Esophagus (tissue), 2 donors: ENCODE results near the gene LRMDA. TPM values are rescaled to one million over a fixed set of nuclear protein-coding genes. Genes with fewer than 3 reads are reported as not detected.
A peak's percentile ranks its signal among the peaks of the same experiment; 100 is the strongest.

ENCODE experiments used
- H3K27ac ChIP-seq, 2 donors: one replicate each; pipeline ENCODE4 v1.5.1; 2013; ENCODE audit warnings: low read depth in 2 of 2, mild to moderate bottlenecking in 2 of 2, inconsistent platforms in 1 of 2, low read length in 1 of 2, moderate library complexity in 1 of 2
- H3K27me3 ChIP-seq, 2 donors: one replicate each; pipeline ENCODE4 v1.6.1; 2013; ENCODE audit warnings: low read length in 2 of 2, control low read depth in 1 of 2, mild to moderate bottlenecking in 1 of 2; ENCODE audit not compliant: insufficient read depth in 2 of 2, control insufficient read depth in 1 of 2
- H3K36me3 ChIP-seq, 2 donors: one replicate each; pipeline ENCODE4 v1.6.1; 2013; ENCODE audit warnings: low read length in 1 of 2; ENCODE audit not compliant: control insufficient read depth in 2 of 2, insufficient read depth in 2 of 2
- H3K4me1 ChIP-seq, 2 donors: one replicate each; pipeline ENCODE4 v1.6.1; 2013; ENCODE audit warnings: low read length in 1 of 2; ENCODE audit not compliant: control insufficient read depth in 2 of 2, insufficient read depth in 2 of 2
- H3K4me3 ChIP-seq, 2 donors: one replicate each; pipeline ENCODE4 v1.5.1; 2013; ENCODE audit warnings: low read length in 2 of 2, mild to moderate bottlenecking in 2 of 2, low read depth in 1 of 2, moderate library complexity in 1 of 2
- H3K9me3 ChIP-seq, 2 donors: one replicate each; pipeline ENCODE4 v1.6.1; 2013; ENCODE audit warnings: mild to moderate bottlenecking in 2 of 2, low read depth in 1 of 2, low read length in 1 of 2, moderate library complexity in 1 of 2; ENCODE audit not compliant: control insufficient read depth in 2 of 2, insufficient read depth in 1 of 2
- WGBS, 2 donors: extraction: QIAGEN DNeasy Blood & Tissue Kit; methylation state at CpG; one replicate each; pipeline ENCODE4 v1.1.7; 2013; 5-methylcytosine and 5-hydroxymethylcytosine counted together
- polyA plus RNA-seq, 2 donors: library from polyadenylated mRNA; stranded (reverse); fragments of 200-250 nt; gene quantifications; one replicate each; pipeline ENCODE4 v1.2.3, GENCODE V29; 2013
- donor health status: healthy with polysubstance abuse.
- donor health status: Bipolar disorder and iron deficiency.

LRMDA gene
- polyA plus RNA-seq, 2 donors = 1.8 to 4.0 TPM

DNA sequence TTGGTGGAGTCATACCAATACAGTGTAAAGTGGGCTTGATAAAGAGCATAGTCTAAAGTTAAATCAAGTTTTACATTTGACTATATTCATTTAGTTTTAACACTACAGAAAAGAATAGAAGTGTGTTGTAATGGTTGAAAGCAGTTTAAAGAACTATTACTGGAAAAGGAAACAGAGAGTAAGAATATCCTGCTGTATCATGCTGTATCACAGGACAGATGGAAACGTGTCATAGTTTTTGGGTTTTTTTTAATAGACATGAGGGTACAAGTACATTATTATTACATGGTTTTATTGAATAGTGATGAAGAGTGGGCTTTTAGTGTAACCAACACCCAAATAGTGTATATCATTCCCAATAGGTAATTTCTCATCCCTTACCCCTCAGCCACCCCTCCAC lies 944.3 kb downstream of the LRMDA start:
- H3K4me1 ChIP-seq = no peaks in the 10 kb centered on the region
- H3K9me3 ChIP-seq = no peaks in the 10 kb centered on the region
- H3K36me3 ChIP-seq = no peaks in the 10 kb centered on the region
- H3K4me3 ChIP-seq = no peak overlapping the region
- no peak overlapping the region for H3K27ac ChIP-seq
- 73 to 82% methylated on average over 1 of the region's 1 CpG for WGBS, 2 donors
- H3K27me3 ChIP-seq = no peaks in the 10 kb centered on the region

DNA sequence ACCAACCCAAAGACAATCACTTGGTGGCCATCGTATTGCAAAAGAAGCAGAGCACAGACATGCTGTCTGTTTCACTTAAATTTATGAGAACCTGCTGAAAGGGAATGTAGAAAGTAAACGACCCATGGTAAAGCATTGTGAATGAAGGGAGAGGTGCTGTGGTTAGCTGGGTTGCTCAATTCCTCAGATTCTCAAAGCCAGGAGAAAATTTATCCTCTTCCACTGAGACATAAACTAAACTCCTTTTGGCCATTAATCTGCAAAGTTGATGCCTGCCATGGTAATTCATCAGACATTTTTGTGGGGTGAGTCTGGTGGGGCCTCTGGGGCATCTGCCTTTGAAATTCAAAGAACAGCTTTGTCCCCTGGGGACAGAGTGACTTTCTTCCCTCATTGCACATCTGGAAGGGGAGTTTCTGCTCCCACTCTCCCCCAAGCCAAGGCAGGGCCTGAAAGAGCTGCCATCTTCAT lies 951.0 kb downstream of the LRMDA start:
- WGBS, 2 donors = 51 to 54% methylated on average over 2 of the region's 2 CpGs

DNA sequence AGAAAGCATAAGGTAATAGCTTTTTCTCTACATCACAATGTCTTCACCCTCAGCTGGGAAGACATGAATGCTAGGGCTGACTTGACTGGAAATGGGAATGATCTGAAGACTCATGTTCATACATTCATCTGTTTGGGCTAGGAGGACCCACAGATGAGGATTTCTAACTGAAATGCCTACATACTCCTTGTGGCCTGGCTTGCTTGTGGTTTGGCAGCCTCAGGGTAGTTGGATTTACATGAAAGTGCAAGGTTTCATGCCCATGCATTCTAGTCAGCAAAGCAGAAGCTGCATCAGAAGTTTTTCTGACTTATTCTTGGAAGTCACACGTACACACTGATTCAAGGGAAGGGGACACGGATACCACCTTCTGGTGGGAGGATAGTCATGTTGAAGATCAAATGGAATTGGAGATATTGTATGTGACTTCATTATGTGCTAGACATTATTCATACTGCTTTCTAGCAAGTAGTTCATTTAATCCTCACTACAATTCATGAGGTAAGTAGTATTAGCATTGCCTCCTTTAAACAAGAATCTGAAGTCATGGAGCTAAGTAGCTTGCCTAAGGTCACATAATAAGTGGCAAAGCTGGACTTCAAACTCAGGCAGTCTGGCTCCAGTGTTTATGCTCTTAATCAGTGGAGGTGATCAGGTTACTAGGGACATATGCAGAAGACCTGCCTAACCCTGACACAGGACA lies 957.0 kb downstream of the LRMDA start:
- H3K4me3 ChIP-seq = no peak overlapping the region
- 57 to 76% methylated on average over 2 of the region's 2 CpGs for WGBS, 2 donors
- H3K4me1 ChIP-seq = peaks cover 0 to 2% of the 10 kb centered on the region in 2 donors
- no peak overlapping the region for H3K27ac ChIP-seq
- H3K27me3 ChIP-seq = no peaks in the 10 kb centered on the region
- H3K36me3 ChIP-seq = no peaks in the 10 kb centered on the region
- H3K9me3 ChIP-seq = no peaks in the 10 kb centered on the region

More for the DNA sequence above, 951.0 kb downstream of the LRMDA start:
- H3K27ac ChIP-seq = no peak overlapping the region
- H3K4me3 ChIP-seq = no peak overlapping the region
- H3K9me3 ChIP-seq = no peaks in the 10 kb centered on the region
- H3K4me1 ChIP-seq = no peaks in the 10 kb centered on the region
- no peaks in the 10 kb centered on the region for H3K36me3 ChIP-seq
- H3K27me3 ChIP-seq = no peaks in the 10 kb centered on the region

DNA sequence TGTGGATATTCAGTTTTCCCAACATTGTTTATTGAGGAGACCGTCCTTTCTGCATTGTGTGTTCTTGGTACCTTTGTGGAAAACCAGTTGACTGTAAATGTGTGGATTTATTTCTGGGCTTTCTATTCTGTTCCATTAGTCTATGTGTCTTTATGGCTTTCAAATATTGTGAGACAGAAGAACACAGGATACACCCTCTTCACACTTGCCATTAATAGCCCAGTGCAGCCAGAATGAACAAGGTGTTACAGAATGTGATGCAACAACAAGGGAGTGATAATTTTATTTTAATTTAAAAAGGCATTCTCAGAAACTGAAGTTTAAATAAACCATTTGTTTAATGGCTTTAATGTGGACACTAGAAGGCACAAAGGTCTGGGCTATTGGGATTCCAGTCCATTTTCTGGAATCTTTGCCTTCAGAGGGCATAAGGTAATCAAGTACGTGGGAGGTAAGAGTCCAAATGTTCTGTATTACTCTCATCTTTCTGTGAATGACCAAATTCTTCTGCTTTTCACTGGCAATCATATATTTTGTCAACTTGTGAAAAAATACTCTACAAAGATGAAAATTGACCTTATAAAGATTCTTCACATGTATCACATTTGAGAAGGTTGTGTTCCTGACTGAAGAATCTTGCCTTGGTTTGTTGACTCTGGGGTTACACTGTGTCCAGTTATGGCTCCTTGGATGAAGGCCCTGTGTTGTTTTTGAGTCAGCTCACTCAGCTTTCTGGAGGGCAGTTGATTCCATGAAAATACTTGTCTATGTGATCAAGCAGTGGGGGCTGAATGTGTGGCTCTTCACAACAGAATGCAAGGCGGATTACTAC lies 962.7 kb downstream of the LRMDA start:
- Histone ChIP-seq H3K27ac (no peak overlapping the region), H3K36me3 (no peaks in the 10 kb centered on the region), H3K4me3 (no peak overlapping the region), H3K27me3 (no peaks in the 10 kb centered on the region), H3K9me3 (no peaks in the 10 kb centered on the region), H3K4me1 (peaks cover 0 to 5% of the 10 kb centered on the region in 2 donors)
- WGBS, 2 donors = 85 to 86% methylated on average over 3 of the region's 3 CpGs

DNA sequence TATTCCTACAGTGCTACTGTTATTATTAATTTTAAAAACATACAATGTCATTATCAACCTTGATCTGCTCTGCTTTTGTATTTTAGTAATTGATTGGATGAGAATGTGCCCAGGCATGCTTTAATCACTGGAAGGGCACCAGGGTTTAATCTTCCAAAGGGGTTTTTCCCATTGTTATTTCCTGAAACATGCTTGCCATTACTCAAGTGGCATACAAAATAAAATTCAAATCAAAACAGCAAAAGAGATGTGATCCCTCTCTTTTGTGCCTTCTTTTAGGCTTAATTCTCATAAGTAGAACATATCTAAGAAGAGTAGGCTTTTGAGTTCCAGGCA lies 963.3 kb downstream of the LRMDA start:
- H3K27me3 ChIP-seq = no peaks in the 10 kb centered on the region
- H3K4me3 ChIP-seq = no peak overlapping the region
- no peaks in the 10 kb centered on the region for H3K36me3 ChIP-seq
- no peaks in the 10 kb centered on the region for H3K9me3 ChIP-seq
- no peak overlapping the region for H3K27ac ChIP-seq
- peaks cover 0 to 5% of the 10 kb centered on the region in 2 donors for H3K4me1 ChIP-seq

DNA sequence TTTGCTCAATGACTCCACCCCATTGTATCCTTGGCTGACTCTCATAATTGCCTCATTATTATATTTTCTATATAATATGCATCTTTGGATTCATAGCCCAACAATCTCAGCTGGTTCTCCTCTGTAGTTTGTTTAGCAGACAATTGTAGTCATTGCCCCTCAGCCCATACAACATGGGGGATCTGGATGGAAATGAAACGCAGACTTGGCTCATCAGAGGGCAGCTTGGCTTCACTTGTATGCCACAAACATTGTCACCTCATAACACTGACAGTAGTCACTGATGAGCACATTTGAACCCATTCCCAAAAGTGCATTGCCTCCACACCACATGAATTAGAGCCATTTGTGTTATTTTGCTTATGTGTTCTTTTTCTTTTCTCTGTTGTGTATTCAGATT lies 963.8 kb downstream of the LRMDA start:
- Histone ChIP-seq H3K4me1 (peaks cover 0 to 5% of the 10 kb centered on the region in 2 donors), H3K9me3 (no peaks in the 10 kb centered on the region), H3K36me3 (no peaks in the 10 kb centered on the region), H3K4me3 (no peak overlapping the region), H3K27ac (no peak overlapping the region), H3K27me3 (no peaks in the 10 kb centered on the region)
- WGBS, 2 donors = 83 to 94% methylated on average over 1 of the region's 1 CpG

DNA sequence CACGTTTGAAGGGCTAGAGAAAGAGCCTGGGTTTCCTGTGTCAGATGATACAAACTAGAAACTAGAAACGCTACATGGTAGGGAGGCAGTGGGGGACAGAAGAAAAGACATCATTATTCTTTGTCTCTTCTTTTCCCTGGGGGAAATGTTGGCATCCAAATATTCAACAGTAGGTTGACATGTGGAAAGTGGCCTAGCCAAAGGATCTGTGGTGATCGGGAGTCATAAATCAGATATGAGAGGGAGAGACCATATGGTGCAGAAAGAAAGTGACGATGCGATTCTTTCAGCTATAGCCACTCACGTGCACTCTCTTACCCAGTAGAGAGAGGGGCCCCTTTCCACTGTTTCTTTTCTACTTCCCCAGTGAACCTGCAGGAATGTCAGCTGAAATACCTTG lies 964.7 kb downstream of the LRMDA start:
- 72 to 76% methylated on average over 6 of the region's 6 CpGs for WGBS, 2 donors
- no peak overlapping the region for H3K27ac ChIP-seq
- no peaks in the 10 kb centered on the region for H3K36me3 ChIP-seq
- H3K4me1 ChIP-seq = peaks cover 0 to 4% of the 10 kb centered on the region in 2 donors
- H3K27me3 ChIP-seq = no peaks in the 10 kb centered on the region
- no peaks in the 10 kb centered on the region for H3K9me3 ChIP-seq
- H3K4me3 ChIP-seq = no peak overlapping the region

DNA sequence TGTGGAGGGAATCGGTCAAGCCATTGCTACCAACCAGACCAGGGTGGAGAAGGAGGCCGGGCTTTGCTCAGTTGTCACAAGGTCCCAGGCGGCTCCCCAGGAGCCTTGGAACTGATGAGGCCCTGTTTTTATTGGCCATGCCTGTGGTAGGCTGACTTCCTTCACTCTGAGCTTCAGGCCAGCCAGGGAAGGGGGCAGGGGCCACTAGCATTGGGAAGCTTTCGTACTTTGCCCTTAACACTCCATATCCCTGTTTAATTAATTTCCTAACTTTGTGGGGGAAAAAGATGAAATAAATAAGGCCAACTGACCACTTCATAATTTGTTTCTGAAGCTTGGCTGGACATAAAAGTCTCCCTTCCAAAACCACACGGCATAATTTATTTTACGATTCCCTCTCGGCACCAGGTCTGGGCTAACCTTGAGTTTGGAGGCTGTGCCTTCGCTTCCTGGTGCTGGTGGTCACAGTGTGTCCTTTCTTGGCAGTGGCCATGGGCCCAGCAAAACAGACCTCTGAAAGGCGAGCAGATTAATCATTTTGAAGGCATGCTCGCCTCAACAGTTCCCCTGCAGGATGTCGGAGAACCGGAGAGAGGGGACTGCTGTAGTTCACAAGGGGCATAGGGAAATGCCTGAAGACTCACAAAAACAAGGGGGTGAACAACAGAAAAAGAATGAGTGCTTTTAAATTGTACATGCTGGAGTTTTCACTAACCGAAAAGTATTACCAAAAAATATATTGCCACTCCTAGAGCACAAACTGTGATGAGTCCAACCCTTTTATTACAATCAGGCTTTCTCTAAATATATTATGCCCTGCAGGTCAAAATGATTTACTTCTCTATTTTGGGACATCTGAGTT lies 966.0 kb downstream of the LRMDA start:
- H3K36me3 ChIP-seq = no peaks in the 10 kb centered on the region
- H3K27me3 ChIP-seq = no peaks in the 10 kb centered on the region
- WGBS, 2 donors = 58 to 69% methylated on average over 13 of the region's 13 CpGs
- H3K27ac ChIP-seq = peak overlapping the region; percentile 9 to 43
- H3K9me3 ChIP-seq = no peaks in the 10 kb centered on the region
- H3K4me3 ChIP-seq = no peak overlapping the region
- peaks cover 0 to 3% of the 10 kb centered on the region in 2 donors for H3K4me1 ChIP-seq

DNA sequence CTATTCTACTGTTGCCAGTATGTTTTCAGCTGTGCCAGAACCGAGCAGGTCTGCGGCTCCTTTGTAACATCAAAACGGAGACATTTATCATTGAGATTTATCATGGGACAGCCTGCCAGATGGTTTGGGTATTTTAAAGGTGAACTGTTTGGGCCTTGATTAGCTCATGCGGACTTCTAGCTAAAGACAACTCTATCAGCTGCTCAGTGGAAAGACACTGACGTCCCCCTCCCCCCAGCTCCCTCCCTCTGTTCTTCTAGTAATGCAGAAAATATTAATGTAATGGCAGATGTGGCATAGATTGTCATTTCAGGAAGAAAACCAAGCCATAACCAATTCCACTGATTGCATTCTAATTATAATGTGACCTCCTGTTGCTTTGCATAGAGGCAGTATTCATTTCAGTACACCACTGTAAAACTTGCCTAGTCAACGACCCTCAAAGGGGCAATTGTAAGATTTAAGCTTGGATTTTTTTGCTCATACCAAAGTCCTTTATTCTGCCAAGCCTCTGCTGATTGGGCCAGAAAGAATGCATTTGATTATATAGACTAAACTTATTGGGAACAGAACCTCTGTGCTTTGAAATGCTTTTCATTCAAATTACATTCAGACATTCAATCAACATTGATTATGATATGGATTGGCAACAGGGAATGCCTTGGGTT lies 966.8 kb downstream of the LRMDA start:
- 33 to 50% methylated on average over 6 of the region's 6 CpGs for WGBS, 2 donors
- Histone ChIP-seq H3K4me1 (peaks cover 0 to 3% of the 10 kb centered on the region in 2 donors), H3K4me3 (no peak overlapping the region), H3K9me3 (no peaks in the 10 kb centered on the region), H3K27me3 (no peaks in the 10 kb centered on the region), H3K27ac (peak overlapping the region in 1 of 2 donors; percentile 9), H3K36me3 (no peaks in the 10 kb centered on the region)
